CD1c-positive myeloid dendritic cell (primary cell): ENCODE measurements around the gene DRD5.
A peak's percentile ranks its signal among the peaks of the same experiment; 100 is the strongest.
"Not testable (repeated sequence)": the region's sequence is repeated elsewhere in the genome, so short reads cannot be mapped to it uniquely, and the experiment has no call there.

ENCODE experiments used
- DNase-seq: peaks from one replicate; pipeline ENCODE4 v3.0.0-alpha.2; 2016; ENCODE audit errors: extremely low spot score

Gene DRD5

DNA sequence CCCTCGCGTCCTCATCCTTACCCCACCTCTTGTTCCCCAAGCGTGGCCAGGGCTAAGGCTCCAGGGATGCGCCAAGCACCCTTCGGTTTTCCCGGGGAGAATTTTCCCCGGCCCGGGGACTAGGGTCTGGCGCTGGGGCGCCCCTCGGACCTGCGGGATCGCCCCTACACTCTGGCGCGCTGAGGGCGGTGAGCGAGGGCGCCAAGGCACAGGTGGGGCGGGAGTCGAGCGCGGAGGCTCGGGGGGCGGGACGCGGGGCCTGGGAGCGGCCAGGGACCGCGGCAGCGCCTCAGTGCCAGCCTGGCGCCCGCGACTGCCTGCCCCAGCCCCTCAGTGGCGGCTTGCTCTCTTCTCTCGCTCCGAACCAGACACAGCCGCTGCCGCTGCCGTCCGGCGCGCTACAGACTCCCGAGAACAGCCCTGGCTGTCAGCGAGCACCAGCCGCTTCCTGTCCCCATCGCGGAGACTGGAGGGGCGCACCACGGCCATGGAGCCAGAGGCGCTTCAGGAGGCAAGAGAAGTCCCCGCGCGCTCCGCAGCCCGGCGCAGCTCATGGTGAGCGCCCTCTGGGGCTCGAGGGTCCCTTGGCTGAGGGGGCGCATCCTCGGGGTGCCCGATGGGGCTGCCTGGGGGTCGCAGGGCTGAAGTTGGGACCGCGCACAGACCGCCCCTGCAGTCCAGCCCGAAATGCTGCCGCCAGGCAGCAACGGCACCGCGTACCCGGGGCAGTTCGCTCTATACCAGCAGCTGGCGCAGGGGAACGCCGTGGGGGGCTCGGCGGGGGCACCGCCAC is at the start of gene DRD5:
Gene DRD5 (plus strand): TSS at position 292 of the 793 bp plus-strand sequence. CDS start 396 bp downstream, at position 688.
- DNase-seq: no peak

DNA sequence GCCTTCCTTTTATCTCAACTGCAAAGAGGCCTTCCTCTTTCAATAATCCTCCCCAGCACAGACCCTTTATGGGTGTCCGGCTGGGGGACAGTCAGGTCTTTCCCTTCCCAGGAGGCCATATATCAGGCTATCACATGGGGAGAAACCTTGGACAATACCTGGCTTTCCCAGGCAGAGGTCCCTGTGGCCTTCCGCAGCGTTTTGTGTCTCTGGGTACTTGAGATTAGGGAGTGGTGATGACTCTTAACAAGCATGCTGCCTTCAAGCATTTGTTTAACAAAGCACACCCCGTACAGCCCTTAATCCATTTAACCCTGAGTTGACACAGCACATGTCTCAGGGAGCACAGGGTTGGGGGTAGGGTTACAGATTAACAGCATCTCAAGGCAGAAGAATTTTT is 49.2 kb upstream of the DRD5 start:
- DNase-seq: not testable (repeated sequence)

DNA sequence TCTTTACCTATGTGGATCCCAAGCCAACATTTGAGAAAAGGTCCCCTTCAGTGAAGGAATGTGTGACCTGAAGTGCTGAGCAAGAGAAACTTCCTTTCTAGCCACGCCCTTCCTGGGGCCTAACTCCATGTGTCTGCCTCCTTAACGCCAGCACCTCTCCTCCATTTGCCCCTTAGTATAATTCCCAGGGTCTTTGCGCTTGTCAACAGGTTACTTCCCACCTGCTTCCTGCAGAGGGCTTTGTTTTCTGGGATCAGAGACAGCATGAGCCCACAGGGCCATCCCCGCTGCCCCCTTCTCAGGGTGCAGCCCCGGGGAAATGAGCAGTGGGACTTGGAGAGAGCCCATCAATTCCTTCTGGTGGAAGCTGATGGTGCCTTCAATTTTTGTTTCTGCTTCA is 45.9 kb upstream of the DRD5 start:
- DNase-seq: no peak

GRCh38 chr4:9737280-9737679 is 44.2 kb upstream of the DRD5 start:
- not testable (repeated sequence) for DNase-seq

- not testable (repeated sequence) for DNase-seq
These were observed 37.6 kb upstream of the DRD5 start for GRCh38 chr4:9743789-9744188.

DNA sequence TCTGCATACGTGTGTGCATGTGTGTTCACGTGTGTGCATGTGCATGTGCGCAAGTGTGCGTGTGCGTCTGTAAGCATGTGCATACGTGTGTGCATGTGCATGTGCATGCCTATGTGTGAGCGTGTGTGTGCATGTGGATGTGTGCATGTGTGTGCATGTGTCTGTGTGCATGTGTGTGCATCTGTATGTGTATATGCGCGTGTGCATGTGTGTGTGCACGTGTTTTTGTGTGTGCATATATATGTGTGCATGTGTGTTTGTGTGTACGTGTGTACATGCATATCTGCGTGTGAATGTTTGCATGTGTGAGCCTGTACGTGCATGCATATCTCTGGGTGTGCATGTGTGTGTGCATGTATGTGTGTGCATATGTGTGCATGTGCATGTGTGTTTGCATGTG is 35.7 kb upstream of the DRD5 start:
- no peak for DNase-seq

DNA sequence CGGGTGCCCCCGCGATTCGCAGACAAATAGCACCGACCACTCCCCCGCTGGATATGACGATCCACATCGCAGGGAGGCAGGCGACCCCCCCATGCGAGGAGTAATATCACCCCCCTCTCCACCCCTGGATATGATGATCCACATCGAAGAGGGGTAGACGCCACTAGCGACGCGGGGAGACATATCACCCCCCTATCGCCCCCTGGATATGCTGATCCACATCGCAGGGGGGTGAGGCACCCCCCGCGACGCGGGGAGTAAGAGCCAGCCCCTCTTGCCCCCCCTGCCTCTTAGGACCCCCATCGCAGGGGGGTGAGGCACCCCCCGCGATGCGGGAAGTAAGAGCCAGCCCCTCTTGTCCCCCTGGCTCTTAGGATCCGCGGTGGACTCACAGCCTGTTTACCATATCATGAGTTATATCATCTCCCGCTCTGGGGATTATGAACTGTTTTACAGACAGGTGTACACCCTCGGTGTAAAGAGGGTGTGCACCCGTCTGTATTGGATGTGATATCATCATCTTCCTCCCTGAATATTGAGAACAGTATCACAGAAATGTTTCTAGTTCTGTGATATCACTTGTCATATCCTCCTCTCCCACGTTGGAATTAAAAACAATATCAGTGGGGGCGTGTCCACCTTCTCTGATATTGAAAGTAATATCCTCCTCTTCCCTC is 22.7 kb upstream of the DRD5 start:
- no peak for DNase-seq

DNA sequence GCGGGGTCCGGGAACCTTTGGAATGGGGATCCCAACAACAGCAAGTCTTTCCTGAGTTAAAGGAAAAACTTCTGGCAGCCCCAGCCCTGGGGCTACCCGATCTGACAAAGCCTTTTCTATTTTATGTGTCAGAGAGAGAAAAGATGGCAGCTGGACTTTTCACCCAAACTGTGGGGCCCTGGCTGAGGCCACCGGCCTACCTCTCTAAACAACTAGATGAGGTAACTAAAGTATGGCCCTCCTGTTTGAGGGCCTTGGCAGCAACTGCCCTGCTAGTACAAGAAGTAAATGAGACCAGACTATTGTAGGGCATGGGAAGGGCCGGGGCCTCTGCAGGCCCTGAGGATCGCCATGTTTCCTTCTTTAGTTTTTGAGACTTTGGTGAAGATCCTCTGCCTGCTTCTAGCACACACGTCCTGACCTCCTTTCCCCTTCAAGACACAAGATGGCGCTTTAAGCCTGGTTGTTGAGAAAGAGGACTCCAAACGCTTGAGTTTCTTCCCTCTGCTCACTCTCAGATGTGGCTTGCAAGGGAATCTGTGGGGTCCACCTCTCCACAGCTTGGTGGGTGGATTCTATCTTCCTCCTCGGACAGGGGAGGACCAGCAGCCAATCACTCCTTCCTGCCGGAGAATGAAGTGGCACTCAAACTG is 18.5 kb upstream of the DRD5 start:
- DNase-seq: peak; percentile 78

DNA sequence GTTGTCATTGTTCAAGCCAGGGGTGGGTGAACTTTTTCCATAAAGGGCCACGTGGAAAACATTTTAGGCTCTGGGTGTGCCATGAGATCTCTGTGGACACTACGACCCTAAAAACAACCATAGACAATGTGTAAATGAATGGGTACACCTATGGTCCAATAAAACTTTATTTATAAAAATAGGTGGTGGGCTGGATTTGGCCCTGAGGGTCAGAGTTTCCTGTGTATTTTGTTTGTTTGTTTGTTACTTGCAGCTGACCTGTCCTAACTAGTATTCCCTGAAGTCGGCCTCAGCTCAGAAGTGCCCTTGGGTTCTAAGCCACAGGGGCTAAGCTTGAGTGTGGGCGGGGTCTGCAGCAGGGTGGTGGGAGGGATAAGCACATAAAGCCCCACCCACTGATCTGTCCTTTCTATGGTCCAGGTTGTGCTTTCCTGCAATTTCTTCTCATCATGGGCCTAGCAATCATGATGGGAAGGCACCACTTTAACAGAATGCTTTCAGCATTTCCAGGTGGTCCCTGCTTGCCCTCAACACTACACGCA is 17.2 kb upstream of the DRD5 start:
- DNase-seq: no peak

DNA sequence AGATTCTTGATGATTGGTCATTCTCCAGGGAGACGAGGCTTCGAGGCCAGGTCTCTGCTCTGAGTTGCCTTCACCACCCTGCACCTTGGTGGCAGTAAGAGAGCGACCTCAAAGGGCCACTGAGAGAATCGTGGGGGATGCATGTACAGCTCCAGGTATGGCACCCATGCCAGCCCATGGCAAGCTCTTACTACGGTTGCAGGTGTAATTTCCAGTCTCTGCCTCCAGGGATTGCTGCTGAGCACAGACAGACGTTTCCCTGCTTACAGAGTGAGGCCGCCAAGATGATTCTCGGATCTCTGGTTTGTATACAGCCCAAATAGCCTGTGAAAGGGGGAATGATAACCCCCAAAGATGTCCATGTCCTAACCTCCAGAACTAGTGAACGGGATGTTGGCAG is 16.3 kb upstream of the DRD5 start:
- peak; percentile 31 for DNase-seq

GRCh38 chr4:9769321-9769720 is 12.1 kb upstream of the DRD5 start:
- DNase-seq: peak; percentile 7

- no peak for DNase-seq
These were observed 10.4 kb upstream of the DRD5 start for GRCh38 chr4:9771034-9771433.

DNA sequence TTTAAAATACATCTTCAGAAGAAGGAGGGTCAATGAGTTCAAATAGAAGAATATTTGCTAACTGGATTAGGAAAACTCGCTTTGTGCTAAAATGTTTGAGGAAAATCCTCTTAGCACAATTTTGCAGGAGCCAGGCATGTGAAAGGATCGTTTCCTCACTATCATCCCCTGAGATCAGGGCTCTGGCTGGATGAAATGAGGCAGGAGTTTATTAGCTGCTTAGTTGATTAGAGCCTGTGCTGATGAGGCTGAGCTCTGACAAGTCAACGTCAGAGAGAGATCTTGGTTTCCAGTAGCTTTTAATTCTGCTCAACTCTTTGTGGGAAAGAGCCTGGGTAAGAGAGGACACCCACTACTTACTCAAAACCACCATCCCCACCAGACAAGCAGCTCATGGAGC is 8.0 kb upstream of the DRD5 start:
- DNase-seq: no peak

DNA sequence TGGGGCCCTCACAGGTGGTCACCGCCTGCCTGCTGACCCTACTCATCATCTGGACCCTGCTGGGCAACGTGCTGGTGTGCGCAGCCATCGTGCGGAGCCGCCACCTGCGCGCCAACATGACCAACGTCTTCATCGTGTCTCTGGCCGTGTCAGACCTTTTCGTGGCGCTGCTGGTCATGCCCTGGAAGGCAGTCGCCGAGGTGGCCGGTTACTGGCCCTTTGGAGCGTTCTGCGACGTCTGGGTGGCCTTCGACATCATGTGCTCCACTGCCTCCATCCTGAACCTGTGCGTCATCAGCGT is 652 bp downstream of the DRD5 start:
- DNase-seq: no peak

DNA sequence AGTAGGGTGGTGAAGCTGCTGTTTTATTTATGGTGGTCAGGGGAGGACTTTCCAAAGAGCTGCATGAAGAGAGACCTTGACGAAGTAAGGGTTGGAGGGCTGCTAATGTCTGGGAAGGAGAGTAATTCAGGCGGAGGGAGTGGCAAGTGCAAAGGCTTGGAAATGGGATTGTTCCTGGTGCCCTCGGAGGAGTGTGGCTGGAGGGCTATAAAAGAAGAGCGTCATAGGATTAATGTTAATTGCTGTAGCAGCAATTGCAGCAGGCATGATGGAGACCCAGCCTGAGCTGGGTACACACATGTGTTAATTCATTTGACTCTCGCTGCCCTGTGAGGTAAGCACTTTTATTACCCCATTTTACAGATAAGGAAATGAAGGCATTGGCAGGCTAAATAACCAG is 4.5 kb downstream of the DRD5 start:
- DNase-seq: not testable (repeated sequence)

DNA sequence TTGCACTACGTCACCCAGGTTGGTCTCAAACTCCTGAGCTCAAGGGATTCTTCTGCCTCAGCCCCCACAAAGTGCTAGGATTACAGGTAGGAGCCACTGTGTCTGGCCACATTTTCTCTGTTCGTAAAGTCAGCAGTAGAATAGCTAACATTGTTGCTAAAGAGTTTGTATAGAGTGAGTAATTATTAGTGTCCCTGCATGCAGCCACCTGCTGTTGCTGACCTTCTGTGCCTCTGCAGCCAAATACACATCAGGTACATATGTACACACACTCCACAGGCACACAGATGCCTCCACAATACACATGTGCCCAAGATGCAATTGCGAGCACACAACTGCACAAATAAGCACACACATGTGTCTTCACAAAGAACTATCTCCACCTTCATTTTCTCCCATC is 10.9 kb downstream of the DRD5 start:
- no peak for DNase-seq

DNA sequence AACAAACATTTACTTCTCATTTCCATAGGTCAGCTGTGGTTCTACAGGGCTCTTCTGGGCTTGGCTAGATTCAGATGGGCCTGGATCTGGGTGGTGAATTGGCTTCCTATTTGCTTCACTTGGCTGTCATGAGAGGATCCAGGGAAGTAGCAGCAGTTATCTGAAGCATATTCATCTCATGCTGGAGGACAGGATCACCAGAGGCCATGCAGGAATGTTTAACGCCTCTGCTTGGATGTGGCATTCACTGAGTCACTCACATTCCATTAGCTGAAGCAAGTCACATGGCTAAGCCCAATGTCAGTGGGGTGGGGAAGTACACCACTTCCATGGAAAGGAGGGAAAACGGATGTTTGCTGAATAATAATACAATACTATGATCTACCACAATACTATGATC is 15.2 kb downstream of the DRD5 start:
- DNase-seq: not testable (repeated sequence)

DNA sequence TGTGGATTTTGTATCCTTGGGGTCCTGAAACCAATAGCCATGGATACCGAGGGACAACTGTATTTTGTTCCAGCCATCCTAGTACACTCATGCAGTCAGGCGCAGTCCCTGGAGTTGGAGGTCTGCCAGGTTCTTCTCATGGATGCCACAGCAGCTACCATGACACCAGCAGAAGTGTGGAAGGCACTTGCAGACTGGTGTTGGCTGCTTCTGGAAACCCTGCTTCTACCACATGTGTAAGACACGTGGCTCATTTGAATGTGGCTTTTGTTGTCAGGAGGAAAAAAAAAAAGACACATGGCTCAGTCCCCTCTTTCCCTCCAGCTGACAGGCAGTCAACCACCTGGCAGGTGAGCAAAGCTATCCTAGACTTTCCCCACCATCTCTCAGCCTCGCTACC is 19.4 kb downstream of the DRD5 start:
- no peak for DNase-seq

- no peak for DNase-seq
These were observed 23.5 kb downstream of the DRD5 start for GRCh38 chr4:9804918-9805317.

- DNase-seq: no peak
These were observed 26.6 kb downstream of the DRD5 start for GRCh38 chr4:9808077-9808476.

DNA sequence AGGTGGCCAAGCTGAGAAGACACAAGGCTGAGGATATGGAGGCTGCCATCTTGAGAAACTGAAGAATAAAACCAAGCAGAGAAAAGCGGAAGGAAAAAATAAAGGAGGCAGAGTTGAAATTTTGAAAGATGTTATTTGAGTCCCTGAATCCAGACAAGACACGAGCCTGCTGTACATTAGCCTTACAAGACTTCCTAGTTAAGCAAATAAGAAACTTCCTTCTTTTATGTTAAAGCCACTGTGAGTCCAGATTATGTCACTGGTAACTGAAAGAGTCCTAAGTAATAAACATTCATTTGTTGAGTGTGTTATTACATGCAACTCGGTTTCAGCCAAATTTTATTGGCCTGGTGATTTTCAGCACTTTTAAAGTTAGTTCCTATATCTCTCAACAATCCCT is 30.4 kb downstream of the DRD5 start:
- DNase-seq: peak; percentile 33

- DNase-seq: peak; percentile 25
These were observed 31.3 kb downstream of the DRD5 start for GRCh38 chr4:9812501-9813340.
